ENCODE data around the gene PSMA4.
A peak's percentile ranks its signal among the peaks of the same experiment; 100 is the strongest.

The PSMA4 gene

DNA sequence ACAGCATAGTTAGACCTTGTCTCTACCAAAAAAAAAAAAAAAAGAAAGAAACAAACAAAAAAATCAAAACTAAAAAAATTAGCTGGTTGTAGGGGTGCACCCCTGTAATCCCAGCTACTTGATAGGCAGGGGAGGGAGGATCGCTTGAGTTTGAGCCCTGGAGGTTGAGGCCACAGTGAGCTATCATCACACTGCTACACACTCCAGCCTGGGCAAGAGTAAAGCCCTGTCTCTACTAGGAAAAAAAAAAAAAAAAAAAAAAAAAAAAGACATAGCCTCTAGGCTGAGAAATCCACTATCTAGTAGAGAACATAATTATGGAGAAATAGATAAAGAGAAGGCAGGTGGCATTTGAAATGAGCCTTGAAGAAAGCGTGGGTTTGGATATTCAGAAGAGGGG lies 22.8 kb downstream of the PSMA4 start:
- DNase-seq (ENCODE audit: low spot score in 2 of 2) (no peak), ATAC-seq (replicated peaks; ENCODE audit: extremely low read depth, poor library complexity, severe bottlenecking) (no peak)
- peaks cover 12% of the 10 kb centered on the region for H3K27me3 Mint-ChIP-seq
- H3K27ac Mint-ChIP-seq (ENCODE audit: low read depth), result no peak overlapping the region
- H3K4me1 Mint-ChIP-seq, result peaks cover 19% of the 10 kb centered on the region
- no peaks in the 10 kb centered on the region for H3K9me3 Mint-ChIP-seq
- no peaks in the 10 kb centered on the region for H3K36me3 Mint-ChIP-seq (ENCODE audit: insufficient read depth)
- no peak overlapping the region for H3K4me3 Mint-ChIP-seq

DNA sequence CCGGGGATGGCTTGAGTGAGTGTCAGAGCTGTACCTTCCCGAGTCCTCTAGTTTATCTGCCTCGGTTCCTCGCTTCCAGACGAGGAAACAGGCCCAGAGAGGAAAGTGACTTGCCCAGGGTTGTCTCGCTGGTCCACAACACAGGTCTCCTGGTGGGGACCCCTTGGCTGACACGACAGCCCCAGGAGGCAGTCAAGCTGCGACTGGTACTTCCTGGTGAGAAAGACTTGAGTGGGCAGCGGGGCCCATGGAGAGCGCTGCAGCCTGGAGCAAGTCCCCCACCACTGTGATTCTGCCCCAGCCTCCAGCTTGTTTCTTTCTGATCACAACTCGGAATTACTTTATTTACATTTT lies 24.5 kb downstream of the PSMA4 start:
- no peak overlapping the region for H3K27ac Mint-ChIP-seq (ENCODE audit: low read depth)
- H3K27me3 Mint-ChIP-seq, result peaks cover 12% of the 10 kb centered on the region
- no peak for ATAC-seq (replicated peaks; ENCODE audit: extremely low read depth, poor library complexity, severe bottlenecking)

DNA sequence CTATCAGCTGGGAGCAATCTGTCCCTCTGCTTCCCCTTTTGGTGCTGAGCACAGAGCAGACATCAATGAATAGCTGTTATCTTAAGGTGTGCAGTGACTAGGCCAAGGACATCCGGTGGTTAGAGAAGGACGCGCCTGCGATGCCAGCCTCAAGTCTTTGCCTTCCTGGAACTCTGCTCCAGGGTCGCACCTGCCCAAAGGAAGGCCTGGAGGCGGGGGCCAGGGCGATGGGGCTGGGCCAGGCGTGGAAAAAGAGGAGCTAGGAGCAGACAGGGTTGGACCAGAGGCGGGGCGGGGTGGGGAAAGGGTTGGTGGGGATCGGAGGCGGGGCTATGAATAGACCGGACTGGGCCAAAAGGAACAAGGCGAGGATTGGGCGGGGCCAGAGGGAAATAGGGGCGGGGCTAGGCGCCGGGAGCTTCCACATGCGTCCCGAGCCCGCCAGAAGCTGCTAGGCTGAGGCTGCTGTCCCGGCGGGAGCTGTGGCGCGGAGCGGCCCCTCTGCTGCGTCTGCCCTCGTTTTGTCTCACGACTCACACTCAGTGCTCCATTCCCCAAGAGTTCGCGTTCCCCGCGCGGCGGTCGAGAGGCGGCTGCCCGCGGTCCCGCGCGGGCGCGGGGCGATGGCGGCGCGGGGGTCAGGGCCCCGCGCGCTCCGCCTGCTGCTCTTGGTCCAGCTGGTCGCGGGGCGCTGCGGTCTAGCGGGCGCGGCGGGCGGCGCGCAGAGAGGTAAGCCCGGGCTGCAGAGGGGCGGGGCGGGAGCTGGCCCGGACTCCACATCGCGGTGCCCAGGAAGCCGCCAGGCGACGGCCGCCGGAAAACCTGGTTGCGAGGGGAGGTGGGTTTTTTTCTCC lies 25.1 kb downstream of the PSMA4 start, which contains the start of gene CHRNA5:
Gene CHRNA5, plus strand, starts transcription at position 424 of the 854 bp plus-strand sequence. Its CDS starts 200 bp downstream, at position 624.
- peak; percentile 67 for ATAC-seq (replicated peaks; ENCODE audit: extremely low read depth, poor library complexity, severe bottlenecking)
- H3K27ac Mint-ChIP-seq (ENCODE audit: low read depth), result no peak within 1 kb of the TSS
- no peaks in the 10 kb centered on the region for H3K9me3 Mint-ChIP-seq
- no peaks in the 10 kb centered on the region for H3K36me3 Mint-ChIP-seq (ENCODE audit: insufficient read depth)
- peak within 1 kb of the TSS; percentile 87 for H3K4me3 Mint-ChIP-seq
- peaks cover 19% of the 10 kb centered on the region for H3K4me1 Mint-ChIP-seq
- peak in 1 of 2 donors; percentile 33 for DNase-seq (ENCODE audit: low spot score in 2 of 2)
- peaks cover 12% of the 10 kb centered on the region for H3K27me3 Mint-ChIP-seq

More for the DNA sequence above, 24.5 kb downstream of the PSMA4 start:
- H3K36me3 Mint-ChIP-seq (ENCODE audit: insufficient read depth), result no peaks in the 10 kb centered on the region
- peak overlapping the region; percentile 87 for H3K4me3 Mint-ChIP-seq
- no peak for DNase-seq (ENCODE audit: low spot score in 2 of 2)
- H3K9me3 Mint-ChIP-seq, result no peaks in the 10 kb centered on the region
- peaks cover 19% of the 10 kb centered on the region for H3K4me1 Mint-ChIP-seq

DNA sequence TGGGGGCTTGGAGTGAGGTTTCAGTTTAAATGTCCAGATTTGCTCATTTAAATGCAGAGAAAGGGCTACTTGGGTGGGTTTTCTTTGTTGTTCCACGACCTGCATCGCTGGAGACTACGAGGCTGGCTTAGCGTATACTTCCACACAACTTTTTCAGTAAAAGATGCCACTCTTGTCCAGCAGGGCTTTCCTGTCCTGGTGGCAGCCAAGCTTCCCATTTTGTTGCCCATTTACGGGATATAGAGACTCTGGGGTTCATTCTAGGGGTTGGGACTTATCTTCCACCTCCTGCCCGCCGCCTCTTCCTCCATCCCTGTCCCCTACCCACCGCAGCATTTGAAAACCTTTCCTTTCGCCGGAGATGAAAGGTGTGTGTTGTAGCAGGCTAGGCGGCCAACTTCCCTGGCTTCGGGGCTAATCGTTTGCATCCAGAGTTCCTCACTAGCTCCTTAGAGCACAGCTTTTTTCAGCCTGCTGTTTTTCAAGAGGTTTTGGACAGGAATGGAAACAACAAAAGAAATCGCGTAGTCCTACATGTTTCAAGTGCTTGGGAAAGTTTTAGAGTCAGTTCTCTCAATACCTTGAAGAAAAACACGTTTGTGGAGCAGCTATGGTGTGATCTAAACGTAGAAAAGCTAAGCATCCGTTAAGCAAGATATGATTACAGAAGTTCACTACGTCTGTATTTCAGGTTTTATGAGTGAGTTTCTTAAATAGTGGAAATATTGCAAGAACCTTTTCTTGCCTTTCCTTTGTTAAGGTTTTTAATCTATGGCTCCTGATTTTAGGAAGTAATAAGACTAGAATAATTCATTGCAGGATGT lies 25.9 kb downstream of the PSMA4 start:
- no peaks in the 10 kb centered on the region for H3K9me3 Mint-ChIP-seq
- no peaks in the 10 kb centered on the region for H3K36me3 Mint-ChIP-seq (ENCODE audit: insufficient read depth)
- no peak for ATAC-seq (replicated peaks; ENCODE audit: extremely low read depth, poor library complexity, severe bottlenecking)
- no peak overlapping the region for H3K27ac Mint-ChIP-seq (ENCODE audit: low read depth)
- H3K4me1 Mint-ChIP-seq, result peaks cover 19% of the 10 kb centered on the region
- H3K4me3 Mint-ChIP-seq, result peak overlapping the region; percentile 87
- H3K27me3 Mint-ChIP-seq, result peaks cover 12% of the 10 kb centered on the region
- no peak for DNase-seq (ENCODE audit: low spot score in 2 of 2)

DNA sequence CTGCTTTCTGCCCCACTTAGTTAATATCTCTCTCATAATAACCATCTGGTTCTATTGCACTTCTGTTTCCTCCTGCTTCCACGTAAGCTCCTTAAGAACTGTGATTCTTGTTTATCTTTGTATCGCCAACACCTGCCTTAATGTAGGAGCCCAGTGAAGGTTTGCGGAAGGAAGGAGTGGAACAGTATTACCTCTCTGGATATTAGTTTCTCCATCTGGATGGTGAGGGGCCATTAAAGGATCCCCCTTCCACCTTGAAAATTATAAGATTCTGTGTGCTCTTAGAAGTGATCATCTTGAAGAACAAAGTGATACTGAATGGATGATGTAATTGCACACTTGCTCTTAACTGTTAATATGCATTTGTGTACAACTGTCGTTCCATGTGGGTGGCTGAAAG lies 27.3 kb downstream of the PSMA4 start:
- peaks cover 12% of the 10 kb centered on the region for H3K27me3 Mint-ChIP-seq
- no peaks in the 10 kb centered on the region for H3K9me3 Mint-ChIP-seq
- DNase-seq (ENCODE audit: low spot score in 2 of 2) (no peak), ATAC-seq (replicated peaks; ENCODE audit: extremely low read depth, poor library complexity, severe bottlenecking) (no peak)
- no peak overlapping the region for H3K4me3 Mint-ChIP-seq
- no peaks in the 10 kb centered on the region for H3K36me3 Mint-ChIP-seq (ENCODE audit: insufficient read depth)
- H3K4me1 Mint-ChIP-seq, result peaks cover 19% of the 10 kb centered on the region
- H3K27ac Mint-ChIP-seq (ENCODE audit: low read depth), result no peak overlapping the region

DNA sequence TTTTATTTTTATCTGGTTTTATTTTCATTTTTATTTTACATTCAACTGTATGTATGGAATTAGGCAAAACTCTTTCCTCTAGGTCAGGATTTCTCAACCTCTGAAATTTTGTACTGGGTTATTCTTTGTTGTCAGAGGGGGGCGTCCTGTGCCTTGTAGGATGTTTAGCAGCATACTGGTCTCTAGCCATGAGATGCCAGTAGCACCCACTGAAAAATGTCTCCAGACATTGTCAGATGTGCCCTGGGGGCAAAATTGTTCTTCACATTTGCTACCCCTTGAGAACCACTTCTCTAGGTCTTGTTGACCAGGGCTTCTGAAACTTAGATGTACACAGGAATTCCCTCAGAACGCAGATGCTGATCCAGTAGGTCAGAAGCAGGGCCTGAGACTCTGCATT lies 30.5 kb downstream of the PSMA4 start:
- Mint-ChIP-seq H3K27ac (ENCODE audit: low read depth) (no peak overlapping the region), H3K27me3 (peaks cover 12% of the 10 kb centered on the region), H3K4me3 (no peak overlapping the region), H3K36me3 (ENCODE audit: insufficient read depth) (no peaks in the 10 kb centered on the region), H3K4me1 (peaks cover 9% of the 10 kb centered on the region), H3K9me3 (no peaks in the 10 kb centered on the region)
- ATAC-seq (replicated peaks; ENCODE audit: extremely low read depth, poor library complexity, severe bottlenecking) (no peak), DNase-seq (ENCODE audit: low spot score in 2 of 2) (no peak)

DNA sequence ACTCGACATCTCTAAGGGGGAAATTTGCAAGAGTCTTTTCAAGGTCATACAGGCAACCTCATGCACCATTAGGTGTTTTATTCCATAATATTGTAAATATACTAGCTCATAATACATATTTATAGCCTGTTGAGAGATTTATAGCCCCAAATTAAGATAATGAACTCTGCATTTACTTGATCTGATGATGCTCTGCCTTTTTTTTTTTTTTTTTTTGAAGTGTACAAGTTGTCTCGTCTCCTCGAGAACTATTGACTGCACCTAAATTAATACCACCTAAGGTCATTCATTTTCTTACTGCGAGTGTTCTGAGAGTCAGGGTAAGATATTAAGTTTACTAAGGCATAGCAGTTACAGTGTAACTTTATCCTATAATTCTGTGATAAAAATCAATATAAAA lies 31.1 kb downstream of the PSMA4 start:
- no peak overlapping the region for H3K4me3 Mint-ChIP-seq
- H3K9me3 Mint-ChIP-seq, result no peaks in the 10 kb centered on the region
- peaks cover 4% of the 10 kb centered on the region for H3K4me1 Mint-ChIP-seq
- peaks cover 7% of the 10 kb centered on the region for H3K27me3 Mint-ChIP-seq
- no peak overlapping the region for H3K27ac Mint-ChIP-seq (ENCODE audit: low read depth)
- DNase-seq (ENCODE audit: low spot score in 2 of 2) (no peak), ATAC-seq (replicated peaks; ENCODE audit: extremely low read depth, poor library complexity, severe bottlenecking) (no peak)
- no peaks in the 10 kb centered on the region for H3K36me3 Mint-ChIP-seq (ENCODE audit: insufficient read depth)

DNA sequence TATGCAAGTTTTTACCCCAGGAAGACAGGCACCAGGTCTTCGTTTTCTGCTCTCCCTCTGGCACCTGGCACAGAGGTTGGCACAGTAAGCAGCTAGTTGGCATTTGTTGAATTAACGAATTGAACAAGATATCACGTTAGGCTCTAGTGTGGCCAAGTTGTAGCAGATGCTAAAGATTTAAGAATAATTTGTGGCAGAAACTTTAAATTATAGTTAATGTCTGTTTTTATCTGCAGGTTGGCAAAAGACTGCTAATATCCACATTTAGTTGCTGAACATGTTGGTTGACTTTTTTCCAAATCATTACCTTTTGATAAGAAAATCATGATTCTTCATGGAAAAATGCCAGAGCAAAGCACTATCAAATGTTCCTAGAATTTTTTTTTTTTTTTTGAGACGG lies 33.2 kb downstream of the PSMA4 start:
- H3K27ac Mint-ChIP-seq (ENCODE audit: low read depth), result no peak overlapping the region
- H3K27me3 Mint-ChIP-seq, result no peaks in the 10 kb centered on the region
- DNase-seq (ENCODE audit: low spot score in 2 of 2) (no peak), ATAC-seq (replicated peaks; ENCODE audit: extremely low read depth, poor library complexity, severe bottlenecking) (no peak)
- no peaks in the 10 kb centered on the region for H3K9me3 Mint-ChIP-seq
- no peaks in the 10 kb centered on the region for H3K36me3 Mint-ChIP-seq (ENCODE audit: insufficient read depth)
- no peak overlapping the region for H3K4me3 Mint-ChIP-seq
- H3K4me1 Mint-ChIP-seq, result no peaks in the 10 kb centered on the region

DNA sequence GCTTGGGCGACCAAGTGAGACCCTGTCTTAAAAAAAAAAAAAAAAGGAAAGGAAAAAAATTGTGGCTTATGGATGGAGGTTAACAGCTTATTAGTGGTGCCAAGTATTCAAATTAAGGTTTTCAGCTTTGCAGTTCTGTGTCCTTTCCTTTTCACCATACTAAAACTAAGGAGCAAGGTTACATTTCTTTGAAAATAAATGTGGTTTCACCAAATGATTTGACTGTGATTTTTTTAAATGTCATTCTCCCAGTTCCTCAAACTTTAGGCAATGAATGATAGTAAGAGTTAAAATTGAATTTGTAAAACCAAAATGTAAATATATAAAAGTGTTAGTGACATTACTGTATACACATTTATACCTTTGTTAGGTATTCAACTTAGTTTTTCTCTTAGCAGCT lies 34.7 kb downstream of the PSMA4 start:
- H3K27ac Mint-ChIP-seq (ENCODE audit: low read depth), result no peak overlapping the region
- H3K36me3 Mint-ChIP-seq (ENCODE audit: insufficient read depth), result no peaks in the 10 kb centered on the region
- no peak overlapping the region for H3K4me3 Mint-ChIP-seq
- ATAC-seq (replicated peaks; ENCODE audit: extremely low read depth, poor library complexity, severe bottlenecking) (no peak), DNase-seq (ENCODE audit: low spot score in 2 of 2) (no peak)
- no peaks in the 10 kb centered on the region for H3K4me1 Mint-ChIP-seq
- H3K9me3 Mint-ChIP-seq, result no peaks in the 10 kb centered on the region
- H3K27me3 Mint-ChIP-seq, result no peaks in the 10 kb centered on the region

DNA sequence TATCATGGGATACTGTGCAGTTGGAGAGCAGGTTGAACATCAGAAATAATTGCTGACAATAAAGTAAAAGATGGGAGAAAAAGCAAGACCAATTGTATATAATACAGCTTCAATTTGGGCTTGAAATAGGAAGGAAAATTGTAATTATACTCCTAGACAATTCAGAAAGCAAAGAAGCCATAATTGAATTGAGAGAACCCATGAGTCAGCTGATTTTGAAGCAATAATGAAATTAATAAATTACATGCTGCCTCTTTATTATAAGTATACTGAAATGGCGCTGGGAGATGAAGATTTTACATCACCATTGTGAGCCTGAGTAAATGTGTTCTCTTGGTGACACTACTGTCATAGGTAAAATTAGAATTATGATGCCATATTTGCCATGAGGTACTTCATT lies 57.3 kb downstream of the PSMA4 start:
- Mint-ChIP-seq H3K4me3 (no peak overlapping the region), H3K27ac (ENCODE audit: low read depth) (no peak overlapping the region), H3K9me3 (no peaks in the 10 kb centered on the region), H3K27me3 (peaks cover 13% of the 10 kb centered on the region), H3K4me1 (no peaks in the 10 kb centered on the region), H3K36me3 (ENCODE audit: insufficient read depth) (no peaks in the 10 kb centered on the region)
- no peak for ATAC-seq (replicated peaks; ENCODE audit: extremely low read depth, poor library complexity, severe bottlenecking)
- no peak for DNase-seq (ENCODE audit: low spot score in 2 of 2)

DNA sequence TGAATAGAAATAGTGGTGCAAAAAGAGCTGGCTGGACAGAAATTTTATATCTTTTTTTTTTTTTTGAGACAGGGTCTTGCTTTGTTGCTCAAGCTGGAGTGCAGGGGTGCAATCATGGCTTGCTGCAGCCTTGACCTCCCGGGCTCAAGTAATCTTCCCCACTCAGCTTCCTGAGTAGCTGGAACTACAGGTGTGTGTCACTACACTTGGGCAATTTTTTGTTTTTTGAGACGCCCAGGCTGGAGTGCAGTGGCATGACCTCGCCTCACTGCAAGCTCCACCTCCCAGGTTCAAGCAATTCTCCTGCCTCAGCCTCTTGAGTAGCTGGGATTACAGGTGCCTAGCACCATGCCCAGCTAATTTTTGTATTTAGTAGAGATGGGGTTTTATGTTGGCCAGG lies 58.1 kb downstream of the PSMA4 start:
- ATAC-seq (replicated peaks; ENCODE audit: extremely low read depth, poor library complexity, severe bottlenecking) (no peak), DNase-seq (ENCODE audit: low spot score in 2 of 2) (no peak)
- H3K9me3 Mint-ChIP-seq, result no peaks in the 10 kb centered on the region
- H3K27me3 Mint-ChIP-seq, result peaks cover 21% of the 10 kb centered on the region
- no peaks in the 10 kb centered on the region for H3K4me1 Mint-ChIP-seq
- H3K27ac Mint-ChIP-seq (ENCODE audit: low read depth), result no peak overlapping the region
- no peaks in the 10 kb centered on the region for H3K36me3 Mint-ChIP-seq (ENCODE audit: insufficient read depth)
- no peak overlapping the region for H3K4me3 Mint-ChIP-seq

DNA sequence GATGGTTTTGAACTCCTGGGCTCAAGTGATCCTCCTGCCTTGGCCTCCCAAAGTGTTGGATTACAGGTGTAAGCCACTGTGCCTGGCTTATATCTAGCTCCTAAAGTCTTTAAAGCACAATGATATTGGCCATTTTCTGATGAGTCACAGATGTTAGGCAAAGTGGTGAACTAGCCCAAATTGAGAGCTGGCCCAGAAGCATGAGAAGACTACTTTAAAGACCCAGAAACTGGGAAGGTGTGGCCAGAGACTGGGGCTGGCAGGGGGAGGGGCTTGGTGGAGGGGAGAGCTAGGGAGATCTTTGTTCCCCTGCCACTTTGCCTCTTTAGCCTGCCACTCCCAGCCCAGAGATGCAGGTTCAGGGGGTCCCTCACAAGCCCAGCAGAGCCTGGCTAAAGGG lies 58.9 kb downstream of the PSMA4 start:
- H3K27ac Mint-ChIP-seq (ENCODE audit: low read depth), result no peak overlapping the region
- H3K4me1 Mint-ChIP-seq, result no peaks in the 10 kb centered on the region
- peaks cover 30% of the 10 kb centered on the region for H3K27me3 Mint-ChIP-seq
- ATAC-seq (replicated peaks; ENCODE audit: extremely low read depth, poor library complexity, severe bottlenecking) (no peak), DNase-seq (ENCODE audit: low spot score in 2 of 2) (no peak)
- H3K36me3 Mint-ChIP-seq (ENCODE audit: insufficient read depth), result no peaks in the 10 kb centered on the region
- no peaks in the 10 kb centered on the region for H3K9me3 Mint-ChIP-seq
- H3K4me3 Mint-ChIP-seq, result no peak overlapping the region

All from central memory CD8-positive, alpha-beta T cell (primary cell).